HepG2 (cell line): ENCODE measurements around the gene OR6S1. TPM values are rescaled to one million over a fixed set of nuclear protein-coding genes. Genes with fewer than 3 reads are reported as not detected.
A peak's percentile ranks its signal among the peaks of the same experiment; 100 is the strongest.

Experiments used
- BATF2 ChIP-seq: sonication (generic); formaldehyde crosslinking; IDR thresholded peaks from 2 replicates; pipeline ENCODE4 v1.8.0; 2022; ENCODE audit warnings: mild to moderate bottlenecking, missing genetic modification reagents, moderate library complexity
- FOXJ3 ChIP-seq: sonication (generic); formaldehyde crosslinking; IDR thresholded peaks from 2 replicates; pipeline ENCODE4 v1.4.0; 2020; ENCODE audit warnings: missing genetic modification reagents, mild to moderate bottlenecking, borderline replicate concordance
- GFI1 ChIP-seq: sonication (generic); formaldehyde crosslinking; IDR thresholded peaks from 2 replicates; pipeline ENCODE4 v1.5.0; 2020; ENCODE audit warnings: missing genetic modification reagents, mild to moderate bottlenecking, borderline replicate concordance
- HMG20B ChIP-seq: conservative IDR thresholded peaks from 2 replicates; pipeline ENCODE4 v1.6.1; 2016; ENCODE audit warnings: missing genetic modification reagents, missing compliant biosample characterization
- IKZF5 ChIP-seq: IDR thresholded peaks from 2 replicates; pipeline ENCODE4 v1.6.1; 2018; ENCODE audit warnings: missing genetic modification reagents, mild to moderate bottlenecking, missing compliant biosample characterization
- KDM6A ChIP-seq: IDR thresholded peaks from 2 replicates; pipeline ENCODE4 v1.6.1; 2016; ENCODE audit warnings: low read depth
- MAFG ChIP-seq: sonication (generic); formaldehyde crosslinking; IDR thresholded peaks from 2 replicates; pipeline ENCODE4 v1.5.1; 2020; ENCODE audit warnings: mild to moderate bottlenecking, missing genetic modification reagents
- MIER2 ChIP-seq: IDR thresholded peaks from 2 replicates; pipeline ENCODE4 v1.6.1; 2016; ENCODE audit warnings: missing biosample characterization, missing genetic modification reagents
- PRPF4 ChIP-seq: fragments of 200-400 bp; formaldehyde crosslinking; IDR thresholded peaks from 2 replicates; pipeline ENCODE4 v1.6.1; 2016; ENCODE audit warnings: low read length, low read depth; ENCODE audit not compliant: poor library complexity, severe bottlenecking
- PTBP1 ChIP-seq: fragments of 200-400 bp; formaldehyde crosslinking; IDR thresholded peaks from 2 replicates; pipeline ENCODE4 v1.6.1; 2018; ENCODE audit warnings: low read length, low read depth; ENCODE audit not compliant: poor library complexity, severe bottlenecking
- RXRA ChIP-seq: sonication (generic); formaldehyde crosslinking; IDR thresholded peaks from 2 replicates; pipeline ENCODE4 v1.5.1; 2020; ENCODE audit warnings: missing genetic modification reagents
- SIN3A ChIP-seq: IDR thresholded peaks from 2 replicates; pipeline ENCODE4 v1.6.1; 2011; ENCODE audit warnings: low read depth, mild to moderate bottlenecking, control low read depth, low read length, borderline replicate concordance
- TP53 ChIP-seq: sonication (generic); formaldehyde crosslinking; conservative IDR thresholded peaks from 2 replicates; pipeline ENCODE4 v1.4.0; 2020; ENCODE audit warnings: missing genetic modification reagents
- ZMAT5 ChIP-seq: sonication (generic); formaldehyde crosslinking; IDR thresholded peaks from 2 replicates; pipeline ENCODE4 v1.5.0; 2020; ENCODE audit warnings: mild to moderate bottlenecking, low read depth, missing genetic modification reagents, borderline replicate concordance
- ZNF121 ChIP-seq: sonication (generic); formaldehyde crosslinking; IDR thresholded peaks from 2 replicates; pipeline ENCODE4 v1.5.0; 2020; ENCODE audit warnings: mild to moderate bottlenecking, missing genetic modification reagents
- ZNF280B ChIP-seq: sonication (generic); formaldehyde crosslinking; IDR thresholded peaks from 2 replicates; pipeline ENCODE4 v1.5.0; 2020; ENCODE audit warnings: missing genetic modification reagents, mild to moderate bottlenecking, borderline replicate concordance
- ZNF333 ChIP-seq: sonication (generic); formaldehyde crosslinking; IDR thresholded peaks from 2 replicates; pipeline ENCODE4 v1.4.0; 2020; ENCODE audit warnings: mild to moderate bottlenecking, missing genetic modification reagents, borderline replicate concordance
- ZNF484 ChIP-seq: sonication (generic); formaldehyde crosslinking; IDR thresholded peaks from 2 replicates; pipeline ENCODE4 v1.5.1; 2020; ENCODE audit warnings: mild to moderate bottlenecking, low read depth, missing genetic modification reagents, borderline replicate concordance
- ZNF512 ChIP-seq: sonication (generic); formaldehyde crosslinking; IDR thresholded peaks from 2 replicates; pipeline ENCODE4 v1.4.0; 2020; ENCODE audit warnings: mild to moderate bottlenecking, missing genetic modification reagents
- ZNF569 ChIP-seq: sonication (generic); formaldehyde crosslinking; IDR thresholded peaks from 2 replicates; pipeline ENCODE4 v1.5.0; 2020; ENCODE audit warnings: mild to moderate bottlenecking, missing genetic modification reagents, moderate library complexity, borderline replicate concordance
- ZNF576 ChIP-seq: sonication (generic); formaldehyde crosslinking; IDR thresholded peaks from 2 replicates; pipeline ENCODE4 v1.4.0; 2020; ENCODE audit warnings: mild to moderate bottlenecking, missing genetic modification reagents
- ZNF678 ChIP-seq: sonication (generic); formaldehyde crosslinking; IDR thresholded peaks from 2 replicates; pipeline ENCODE4 v1.4.0; 2020; ENCODE audit warnings: mild to moderate bottlenecking, missing genetic modification reagents
- ZNF749 ChIP-seq: sonication (generic); formaldehyde crosslinking; IDR thresholded peaks from 2 replicates; pipeline ENCODE4 v1.8.0; 2022; ENCODE audit warnings: mild to moderate bottlenecking, missing genetic modification reagents, moderate library complexity, borderline replicate concordance
- polyA plus RNA-seq, 8 experiments: library from polyadenylated mRNA; depleted of rRNA in 3 of 8; stranded (reverse) in 7 of 8; unstranded in 1 of 8; fragments of >200 nt; fragmentation: Illumina TruSeq in 4 of 8; extraction: Trizol in 4 of 8; gene quantifications; 2 replicates each; pipeline versions ENCODE4 v1.2.1 to v1.2.3, GENCODE V29; 2011 to 2016; ENCODE audit warnings: low read depth in 4 of 8, missing spikeins in 1 of 8, mixed read lengths in 1 of 8; ENCODE audit not compliant: insufficient read depth in 1 of 8
- total RNA-seq, 5 experiments: library from RNA; depleted of rRNA; stranded (reverse); fragments of >200 nt; fragmentation: Illumina TruSeq; extraction: Trizol; gene quantifications; 2 replicates each; pipeline ENCODE4 v1.2.3, GENCODE V29; 2016; ENCODE audit warnings: low read depth in 1 of 5

OR6S1 gene
- total and polyA plus RNA-seq, 2 of the 13 experiments (the other 11 are each of a cell fraction or from before 2014, with no cell fraction given) = 0.09 TPM; not detected in 1

GRCh38 chr14:20683125-20683890 is 41.8 kb upstream of the OR6S1 start (continued):
- TF ChIP-seq IKZF5 (peak; percentile 47; the same call in 1 of the 2 replicates), ZNF280B (CRISPR knock-in tag) (no peak), SIN3A (peak; percentile 68; the same call in 1 of the 2 replicates), MIER2 (CRISPR knock-in tag) (peak; percentile 64; the same call in 1 of the 2 replicates), ZNF121 (no peak), HMG20B (no peak; the same call in 1 of the 2 replicates), BATF2 (CRISPR knock-in tag) (0 out of 2 replicates have a peak, but pooled peaks have one; percentile 1), PRPF4 (peak; percentile 77), RXRA (CRISPR knock-in tag) (no peak; the same call in 1 of the 2 replicates), FOXJ3 (CRISPR knock-in tag) (peak; percentile 68), PTBP1 (no peak), ZNF512 (CRISPR knock-in tag) (no peak), ZNF333 (CRISPR knock-in tag) (no peak), TP53 (CRISPR knock-in tag) (peak; percentile 81; the same call in 1 of the 2 replicates), ZMAT5 (no peak), KDM6A (CRISPR knock-in tag) (no peak), GFI1 (CRISPR knock-in tag) (peak; percentile 45), ZNF484 (CRISPR knock-in tag) (no peak), ZNF569 (no peak), MAFG (CRISPR knock-in tag) (no peak), ZNF678 (CRISPR knock-in tag) (no peak), ZNF576 (CRISPR knock-in tag) (no peak; the same call in 1 of the 2 replicates), ZNF749 (no peak)
